Measurements from ENCODE around the gene NR1H4. TPM values are rescaled to one million over a fixed set of nuclear protein-coding genes. Genes with fewer than 3 reads are reported as not detected.

NR1H4 gene
- total RNA-seq, 3 donors from 2014 or later: 0.15 TPM; not detected in 2

DNA sequence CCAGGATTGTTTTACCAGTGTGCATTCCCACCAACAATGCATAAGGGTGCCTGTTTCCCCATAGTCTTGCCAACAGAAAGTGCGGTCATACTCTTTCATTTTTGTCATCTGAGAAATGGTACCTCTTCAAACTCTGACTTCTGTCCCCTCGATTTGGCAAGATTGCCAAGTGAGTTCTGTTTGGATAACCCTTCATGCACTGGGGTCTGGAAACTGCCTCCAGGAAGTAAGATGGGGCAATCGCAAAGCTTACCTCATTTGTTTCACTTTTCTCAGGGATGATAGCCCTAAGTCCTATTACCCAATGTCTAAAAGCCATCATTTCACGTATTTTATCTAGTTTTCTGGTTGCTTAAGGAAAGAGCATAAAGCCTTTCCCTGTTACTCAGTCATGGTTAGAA lies 28.6 kb upstream of the NR1H4 start:
- TF ChIP-seq POLR2A (IDR thresholded peaks at IDR 0.05): no peak
- TF ChIP-seq, protein P1, sequence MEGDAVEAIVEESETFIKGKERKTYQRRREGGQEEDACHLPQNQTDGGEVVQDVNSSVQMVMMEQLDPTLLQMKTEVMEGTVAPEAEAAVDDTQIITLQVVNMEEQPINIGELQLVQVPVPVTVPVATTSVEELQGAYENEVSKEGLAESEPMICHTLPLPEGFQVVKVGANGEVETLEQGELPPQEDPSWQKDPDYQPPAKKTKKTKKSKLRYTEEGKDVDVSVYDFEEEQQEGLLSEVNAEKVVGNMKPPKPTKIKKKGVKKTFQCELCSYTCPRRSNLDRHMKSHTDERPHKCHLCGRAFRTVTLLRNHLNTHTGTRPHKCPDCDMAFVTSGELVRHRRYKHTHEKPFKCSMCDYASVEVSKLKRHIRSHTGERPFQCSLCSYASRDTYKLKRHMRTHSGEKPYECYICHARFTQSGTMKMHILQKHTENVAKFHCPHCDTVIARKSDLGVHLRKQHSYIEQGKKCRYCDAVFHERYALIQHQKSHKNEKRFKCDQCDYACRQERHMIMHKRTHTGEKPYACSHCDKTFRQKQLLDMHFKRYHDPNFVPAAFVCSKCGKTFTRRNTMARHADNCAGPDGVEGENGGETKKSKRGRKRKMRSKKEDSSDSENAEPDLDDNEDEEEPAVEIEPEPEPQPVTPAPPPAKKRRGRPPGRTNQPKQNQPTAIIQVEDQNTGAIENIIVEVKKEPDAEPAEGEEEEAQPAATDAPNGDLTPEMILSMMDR (IDR thresholded peaks at IDR 0.05): no peak
- no peak for TF ChIP-seq POLR2AphosphoS5 (IDR thresholded peaks at IDR 0.05)
- Histone ChIP-seq H3K27ac (no peak overlapping the region), H3K27me3 (no peaks in the 10 kb centered on the region), H3K4me3 (no peak overlapping the region), H3K4me1 (no peaks in the 10 kb centered on the region), H3K9me3 (no peaks in the 10 kb centered on the region), H3K36me3 (no peaks in the 10 kb centered on the region)
- intact Hi-C loops (cut with DNase I; ENCODE audit: low total_unique reads): no loop called here
- no peak for DNase-seq (ENCODE audit: low spot score in 2 of 2)

DNA sequence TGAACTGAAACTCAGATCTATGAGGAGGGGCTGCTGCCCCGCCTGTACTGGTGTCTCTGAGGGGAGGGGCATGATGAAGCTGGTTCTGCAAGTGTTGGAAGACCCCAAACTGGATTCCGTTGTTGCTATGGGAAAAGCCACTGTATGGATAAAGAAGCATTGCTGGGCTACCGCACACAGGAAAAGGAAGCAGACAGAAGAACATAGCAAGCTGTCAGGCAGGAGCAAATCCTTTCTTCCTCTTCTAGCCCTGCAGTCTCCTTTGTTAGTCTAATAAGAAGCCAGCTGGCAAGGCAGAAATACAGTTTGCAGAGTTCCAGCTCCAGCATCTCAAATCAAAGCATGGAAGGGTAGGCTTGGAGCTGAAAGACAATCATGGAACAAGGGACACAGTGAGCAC lies 26.3 kb upstream of the NR1H4 start:
- Histone ChIP-seq H3K9me3 (no peaks in the 10 kb centered on the region), H3K4me1 (no peaks in the 10 kb centered on the region), H3K4me3 (no peak overlapping the region), H3K27me3 (no peaks in the 10 kb centered on the region), H3K27ac (no peak overlapping the region), H3K36me3 (no peaks in the 10 kb centered on the region)
- no peak for TF ChIP-seq POLR2A (IDR thresholded peaks at IDR 0.05)
- TF ChIP-seq, protein P1 (IDR thresholded peaks at IDR 0.05): no peak
- no peak for TF ChIP-seq POLR2AphosphoS5 (IDR thresholded peaks at IDR 0.05)
- no peak for DNase-seq (ENCODE audit: low spot score in 2 of 2)
- intact Hi-C loops (cut with DNase I; ENCODE audit: low total_unique reads): no loop called here

GRCh38 chr12:100448656-100449055 lies 25.0 kb upstream of the NR1H4 start:
- TF ChIP-seq POLR2AphosphoS5 (IDR thresholded peaks at IDR 0.05): no peak
- TF ChIP-seq, protein P1 (IDR thresholded peaks at IDR 0.05): no peak
- no peak for TF ChIP-seq POLR2A (IDR thresholded peaks at IDR 0.05)
- DNase-seq (ENCODE audit: low spot score in 2 of 2): no peak
- Histone ChIP-seq H3K27ac (no peak overlapping the region), H3K4me1 (no peaks in the 10 kb centered on the region), H3K9me3 (no peaks in the 10 kb centered on the region), H3K27me3 (no peaks in the 10 kb centered on the region), H3K36me3 (no peaks in the 10 kb centered on the region), H3K4me3 (no peak overlapping the region)
- intact Hi-C loops (cut with DNase I; ENCODE audit: low total_unique reads): no loop called here

DNA sequence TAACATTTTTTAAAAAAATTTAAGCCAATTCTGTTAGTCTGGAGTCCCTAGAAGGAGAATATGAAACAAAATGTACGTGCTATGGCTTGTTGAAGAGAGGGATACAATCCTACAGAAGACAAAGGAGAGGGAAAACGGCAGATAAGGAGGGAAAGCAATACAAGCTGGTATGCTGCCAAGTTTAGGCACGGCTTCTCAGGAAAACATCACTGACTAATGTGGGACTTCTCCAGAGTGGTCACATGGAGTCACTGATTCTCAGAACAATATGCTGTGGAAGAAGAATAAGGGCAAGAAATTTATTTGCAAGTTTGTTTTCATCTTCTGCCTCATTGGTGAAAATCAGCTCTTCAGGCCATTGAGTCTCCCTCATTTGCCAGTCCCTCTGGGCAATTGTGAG lies 22.9 kb upstream of the NR1H4 start:
- Histone ChIP-seq H3K27ac (no peak overlapping the region), H3K9me3 (no peaks in the 10 kb centered on the region), H3K27me3 (no peaks in the 10 kb centered on the region), H3K36me3 (no peaks in the 10 kb centered on the region), H3K4me1 (no peaks in the 10 kb centered on the region), H3K4me3 (no peak overlapping the region)
- intact Hi-C loops (cut with DNase I; ENCODE audit: low total_unique reads): no loop called here
- TF ChIP-seq POLR2AphosphoS5 (IDR thresholded peaks at IDR 0.05) (no peak), POLR2A (IDR thresholded peaks at IDR 0.05) (no peak)
- TF ChIP-seq, protein P1 (IDR thresholded peaks at IDR 0.05): no peak
- DNase-seq (ENCODE audit: low spot score in 2 of 2): no peak

DNA sequence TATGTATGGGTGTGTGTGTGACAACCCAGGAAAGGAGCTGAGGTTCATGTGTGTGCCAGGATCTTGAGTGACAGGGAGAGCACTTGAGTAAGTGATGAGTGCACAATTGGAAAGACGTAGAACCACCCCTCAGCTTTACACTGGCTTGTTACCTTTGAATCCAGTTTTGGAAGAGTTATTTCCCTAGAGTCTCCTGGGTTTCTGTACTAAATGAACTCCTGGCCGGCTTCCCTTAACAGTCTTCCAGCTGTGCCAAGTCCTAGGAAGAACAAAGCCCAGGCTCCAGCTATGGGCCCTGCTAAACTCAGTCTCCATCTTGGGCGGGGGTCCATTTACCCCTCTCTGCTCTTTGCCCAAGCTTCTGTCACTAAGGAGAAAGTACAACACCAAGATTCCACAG lies 19.7 kb upstream of the NR1H4 start:
- Histone ChIP-seq H3K4me1 (no peaks in the 10 kb centered on the region), H3K9me3 (no peaks in the 10 kb centered on the region), H3K36me3 (no peaks in the 10 kb centered on the region), H3K27ac (no peak overlapping the region), H3K27me3 (no peaks in the 10 kb centered on the region), H3K4me3 (no peak overlapping the region)
- intact Hi-C loops (cut with DNase I; ENCODE audit: low total_unique reads): no loop called here
- TF ChIP-seq, protein P1 (IDR thresholded peaks at IDR 0.05): no peak
- TF ChIP-seq POLR2A (IDR thresholded peaks at IDR 0.05): no peak
- TF ChIP-seq POLR2AphosphoS5 (IDR thresholded peaks at IDR 0.05): no peak
- no peak for DNase-seq (ENCODE audit: low spot score in 2 of 2)

Measured in breast epithelium (tissue), 4 donors.